GM12874 (cell line): ENCODE results near the gene MLX.

ENCODE experiments used
- CTCF ChIP-seq: IDR thresholded peaks from 2 replicates; pipeline ENCODE4 v1.5.1; 2011; ENCODE audit warnings: low read depth, mild to moderate bottlenecking, control low read depth, low read length, moderate library complexity; ENCODE audit not compliant: insufficient read depth

The MLX gene

GRCh38 chr17:42562388-42563142, 4.3 kb upstream of the MLX start:
- no peak for TF ChIP-seq CTCF

- no peak for TF ChIP-seq CTCF
Observed at GRCh38 chr17:42563143-42563509, 3.8 kb upstream of the MLX start.

- no peak for TF ChIP-seq CTCF
Observed at GRCh38 chr17:42563543-42563942, 3.4 kb upstream of the MLX start.

- no peak for TF ChIP-seq CTCF
Observed at GRCh38 chr17:42563950-42564349, 3.0 kb upstream of the MLX start.

- TF ChIP-seq CTCF = no peak
Observed at GRCh38 chr17:42564815-42565522, 1.9 kb upstream of the MLX start.

GRCh38 chr17:42565523-42566214, 1.2 kb upstream of the MLX start:
- no peak for TF ChIP-seq CTCF

- no peak for TF ChIP-seq CTCF
Observed at GRCh38 chr17:42566215-42566882, 551 bp upstream of the MLX start.
